Prostate gland (tissue), 2 donors: ENCODE results near the gene LYSMD2. TPM values are rescaled to one million over a fixed set of nuclear protein-coding genes. Genes with fewer than 3 reads are reported as not detected.

Source experiments
- DNase-seq: peaks from one replicate; pipeline ENCODE4 v3.0.0-alpha.2; 2019; ENCODE audit warnings: low spot score
- H3K27ac ChIP-seq, 2 donors: fragments of 200-600 bp; sonication (generic); 2 replicates each; pipeline ENCODE4 v1.5.1; 2017 to 2019
- H3K27me3 ChIP-seq: fragments of 200-600 bp; sonication (generic); replicated peaks from 2 replicates; pipeline ENCODE4 v1.5.1; 2019; ENCODE audit not compliant: insufficient read depth
- H3K36me3 ChIP-seq, 2 donors: fragments of 200-600 bp; sonication (generic); 1 replicate in 1 of 2; 2 replicates in 1 of 2; pipeline versions ENCODE4 v1.5.1 to v1.8.1; 2017 to 2019
- H3K4me1 ChIP-seq: fragments of 200-600 bp; sonication (generic); replicated peaks from 2 replicates; pipeline ENCODE4 v1.5.1; 2019
- H3K4me3 ChIP-seq, 2 donors: fragments of 200-600 bp; sonication (generic); 2 replicates each; pipeline ENCODE4 v1.5.1; 2017 to 2019
- H3K9me3 ChIP-seq: fragments of 200-600 bp; sonication (generic); 2 replicates; pipeline ENCODE4 v1.5.1; 2017
- POLR2A ChIP-seq: fragments of 450-650 bp; IDR thresholded peaks from one replicate; pipeline ENCODE4 v1.6.1; 2016; ENCODE audit warnings: antibody characterized with exemption, mild to moderate bottlenecking
- POLR2AphosphoS5 ChIP-seq: sonication (generic); formaldehyde crosslinking; IDR thresholded peaks from one replicate; pipeline ENCODE4 v1.6.1; 2017; ENCODE audit warnings: antibody characterized with exemption
- WGBS: methylation state at CpG from one replicate; pipeline ENCODE4 v1.1.5; 2018; 5-methylcytosine and 5-hydroxymethylcytosine counted together
- intact Hi-C: fragments of 100-400 bp; cut with DNase I; formaldehyde crosslinking; loops from one replicate; pipeline ENCODE4 v1.14.2; 2022
- total RNA-seq, 2 donors: library from RNA; depleted of rRNA; stranded (reverse); fragments of >200 nt; gene quantifications; one replicate each; pipeline ENCODE4 v1.1.0, GENCODE V29; 2016
- TF ChIP-seq, protein P1 (sequence below), 4 experiments: fragments of 200-600 bp in 2 of 4; fragments of 450-650 bp in 2 of 4; sonication (generic) in 2 of 4; IDR thresholded peaks; 1 replicate in 3 of 4; 2 replicates in 1 of 4; pipeline ENCODE4 v1.5.1; 2016 to 2019; ENCODE audit warnings: antibody characterized with exemption in 4 of 4, mild to moderate bottlenecking in 2 of 4, moderate library complexity in 2 of 4

The LYSMD2 gene
- total RNA-seq, 2 donors from 2014 or later = 15.0 to 29.9 TPM

- intact Hi-C loops = no loop called here
- Histone ChIP-seq H3K9me3 (no peaks in the 10 kb centered on the region), H3K27me3 (no peaks in the 10 kb centered on the region), H3K4me1 (no peaks in the 10 kb centered on the region), H3K36me3 (no peaks in the 10 kb centered on the region), H3K27ac (no peak overlapping the region), H3K4me3 (no peak overlapping the region)
- WGBS = 72% methylated on average over 4 of the region's 4 CpGs
- DNase-seq = no peak
- TF ChIP-seq, protein P1, sequence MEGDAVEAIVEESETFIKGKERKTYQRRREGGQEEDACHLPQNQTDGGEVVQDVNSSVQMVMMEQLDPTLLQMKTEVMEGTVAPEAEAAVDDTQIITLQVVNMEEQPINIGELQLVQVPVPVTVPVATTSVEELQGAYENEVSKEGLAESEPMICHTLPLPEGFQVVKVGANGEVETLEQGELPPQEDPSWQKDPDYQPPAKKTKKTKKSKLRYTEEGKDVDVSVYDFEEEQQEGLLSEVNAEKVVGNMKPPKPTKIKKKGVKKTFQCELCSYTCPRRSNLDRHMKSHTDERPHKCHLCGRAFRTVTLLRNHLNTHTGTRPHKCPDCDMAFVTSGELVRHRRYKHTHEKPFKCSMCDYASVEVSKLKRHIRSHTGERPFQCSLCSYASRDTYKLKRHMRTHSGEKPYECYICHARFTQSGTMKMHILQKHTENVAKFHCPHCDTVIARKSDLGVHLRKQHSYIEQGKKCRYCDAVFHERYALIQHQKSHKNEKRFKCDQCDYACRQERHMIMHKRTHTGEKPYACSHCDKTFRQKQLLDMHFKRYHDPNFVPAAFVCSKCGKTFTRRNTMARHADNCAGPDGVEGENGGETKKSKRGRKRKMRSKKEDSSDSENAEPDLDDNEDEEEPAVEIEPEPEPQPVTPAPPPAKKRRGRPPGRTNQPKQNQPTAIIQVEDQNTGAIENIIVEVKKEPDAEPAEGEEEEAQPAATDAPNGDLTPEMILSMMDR (IDR thresholded peaks at IDR 0.05) = no peak
- TF ChIP-seq POLR2AphosphoS5 (no peak), POLR2A (no peak)
Observed at GRCh38 chr15:51755790-51756189, 18.3 kb upstream of the LYSMD2 start.

- intact Hi-C loops = no loop called here
- WGBS = 85% methylated on average over 2 of the region's 2 CpGs
- no peaks in the 10 kb centered on the region for H3K4me1 ChIP-seq
- TF ChIP-seq POLR2A = no peak
- no peak for TF ChIP-seq POLR2AphosphoS5
- TF ChIP-seq, protein P1 (IDR thresholded peaks at IDR 0.05) = no peak
- no peaks in the 10 kb centered on the region for H3K9me3 ChIP-seq
- H3K36me3 ChIP-seq = no peaks in the 10 kb centered on the region
- H3K27ac ChIP-seq = no peak overlapping the region
- no peaks in the 10 kb centered on the region for H3K27me3 ChIP-seq
- H3K4me3 ChIP-seq = no peak overlapping the region
- no peak for DNase-seq
Observed at GRCh38 chr15:51754267-51754666, 16.8 kb upstream of the LYSMD2 start.

DNA sequence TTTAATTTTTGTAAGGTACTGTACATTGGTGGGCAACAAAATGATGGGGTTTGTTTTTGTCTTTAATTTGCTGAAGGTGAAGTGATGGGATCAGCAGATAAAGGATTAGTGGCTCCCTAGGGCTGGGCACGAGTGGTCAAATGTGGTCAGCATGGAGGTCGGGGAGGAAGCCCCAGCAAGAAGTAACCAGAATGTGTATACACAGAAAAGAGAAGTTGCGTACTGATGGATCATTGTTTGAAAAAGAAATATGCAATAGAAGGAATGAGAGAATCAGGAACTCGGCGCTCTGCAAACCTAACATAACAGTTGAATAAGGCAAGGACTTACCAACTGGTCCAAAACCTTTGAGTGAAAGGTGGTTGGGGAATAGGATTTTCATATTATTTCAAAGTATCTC is 15.4 kb upstream of the LYSMD2 start:
- WGBS = 90% methylated on average over 5 of the region's 5 CpGs
- no peaks in the 10 kb centered on the region for H3K9me3 ChIP-seq
- H3K36me3 ChIP-seq = no peaks in the 10 kb centered on the region
- TF ChIP-seq, protein P1 (IDR thresholded peaks at IDR 0.05) = no peak
- no peak for TF ChIP-seq POLR2AphosphoS5
- intact Hi-C loops = no loop called here
- no peak overlapping the region for H3K27ac ChIP-seq
- DNase-seq = no peak
- H3K4me3 ChIP-seq = no peak overlapping the region
- no peaks in the 10 kb centered on the region for H3K27me3 ChIP-seq
- no peaks in the 10 kb centered on the region for H3K4me1 ChIP-seq

DNA sequence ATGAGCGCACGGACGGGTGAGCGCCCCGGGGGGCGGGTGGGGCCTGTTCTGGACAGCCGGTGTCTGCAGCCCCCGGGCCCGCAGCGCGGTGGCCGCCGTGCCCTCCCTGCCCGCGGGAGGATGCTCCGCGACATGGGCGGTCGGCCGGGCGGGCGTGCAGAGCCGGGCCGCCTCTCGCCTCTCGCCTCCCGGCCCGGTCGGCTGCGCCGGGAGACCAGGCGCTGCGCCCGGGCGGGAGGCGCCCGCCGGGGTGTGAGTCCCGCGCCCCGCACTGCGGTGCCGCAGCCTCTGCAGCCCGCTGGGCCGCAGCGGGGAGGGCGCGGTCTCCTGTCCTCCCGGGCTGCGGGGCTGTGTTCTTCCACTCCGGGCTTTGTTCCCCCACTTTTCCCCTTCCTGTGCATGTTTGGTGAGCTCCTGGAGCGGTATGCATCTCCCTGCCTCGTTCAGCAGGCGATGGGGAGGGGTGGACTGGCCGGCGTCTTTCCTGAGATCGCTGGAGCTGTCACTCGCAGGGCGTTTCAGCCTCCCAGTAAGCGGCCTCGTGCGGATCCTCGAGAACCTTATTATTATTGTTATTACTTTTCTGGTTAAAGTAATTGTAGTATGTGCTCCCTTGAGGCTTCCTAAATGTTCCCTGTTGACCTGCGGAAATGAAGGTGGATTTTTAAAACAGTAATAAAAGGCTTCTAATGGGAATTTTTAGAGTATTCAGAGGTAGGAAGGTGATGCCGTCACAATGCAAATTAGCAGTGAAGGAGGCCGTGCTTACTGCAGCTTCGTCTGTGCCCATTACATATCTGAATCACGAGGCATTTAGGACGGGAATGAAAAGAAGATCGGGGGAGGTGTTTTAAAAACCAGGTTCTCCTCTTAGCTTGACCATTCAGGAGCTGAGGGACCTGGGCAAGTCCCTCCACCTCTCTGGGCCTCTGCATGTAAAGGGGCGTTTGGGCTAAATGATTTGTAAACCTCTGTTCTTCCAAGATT is 14.5 kb upstream of the LYSMD2 start:
- intact Hi-C loops = no loop called here
- Histone ChIP-seq H3K36me3 (no peaks in the 10 kb centered on the region), H3K27me3 (no peaks in the 10 kb centered on the region), H3K4me3 (peak overlapping the region; percentile 72 to 80), H3K9me3 (no peaks in the 10 kb centered on the region), H3K4me1 (no peaks in the 10 kb centered on the region), H3K27ac (peak overlapping the region; percentile 45 to 50)
- TF ChIP-seq POLR2A (no peak), POLR2AphosphoS5 (no peak)
- TF ChIP-seq, protein P1 (IDR thresholded peaks at IDR 0.05) = no peak
- whole genome bisulfite sequencing = 3% methylated on average over 58 of the region's 71 CpGs
- no peak for DNase-seq
